ELR (cell line): ENCODE data around the gene USH1C.

ENCODE experiments used
- DNase-seq: peaks from one replicate; pipeline ENCODE4 v3.0.0-alpha.2; 2015; ENCODE audit warnings: low read depth

Gene USH1C

DNA sequence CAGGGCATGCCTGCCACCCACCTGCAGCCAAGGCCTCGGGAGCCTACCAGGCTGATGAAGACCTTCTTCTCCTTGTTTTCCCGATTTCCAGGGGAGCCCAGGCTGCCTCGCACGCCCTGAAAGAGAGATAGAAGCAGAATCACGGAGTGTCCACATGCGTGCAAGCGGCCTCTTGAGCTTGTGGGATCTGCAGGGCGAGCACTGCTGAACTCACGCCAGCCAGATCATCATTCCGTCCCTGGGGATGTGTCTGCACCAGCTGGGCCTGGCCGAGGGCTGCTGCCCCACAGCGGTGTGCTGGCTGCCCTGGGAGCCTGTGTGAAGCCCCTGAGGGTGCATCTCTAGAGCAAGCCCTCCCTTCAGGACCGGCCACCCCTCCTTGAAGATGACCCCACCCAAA, 17.9 kb downstream of the USH1C start:
- no peak for DNase-seq

DNA sequence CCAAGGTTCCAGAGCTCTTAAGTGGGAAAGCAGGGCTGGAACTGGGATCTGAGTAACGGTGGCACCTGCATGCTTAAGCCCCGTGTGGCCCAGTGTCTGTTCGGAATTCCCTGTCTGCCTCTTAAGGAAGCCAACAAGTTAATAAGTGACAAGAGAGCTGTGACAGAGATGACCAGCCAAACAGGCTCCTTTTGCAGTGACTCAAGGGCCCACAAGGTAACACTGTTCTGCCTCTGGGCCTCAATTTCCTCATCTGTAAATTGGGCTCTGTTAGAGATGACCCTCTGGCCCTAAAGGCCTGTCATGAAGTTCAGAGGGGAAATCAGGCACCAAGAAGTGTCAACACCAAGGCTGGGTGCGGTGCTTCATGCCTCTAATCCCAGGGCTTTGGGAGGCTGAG, 18.6 kb downstream of the USH1C start:
- no peak for DNase-seq

DNA sequence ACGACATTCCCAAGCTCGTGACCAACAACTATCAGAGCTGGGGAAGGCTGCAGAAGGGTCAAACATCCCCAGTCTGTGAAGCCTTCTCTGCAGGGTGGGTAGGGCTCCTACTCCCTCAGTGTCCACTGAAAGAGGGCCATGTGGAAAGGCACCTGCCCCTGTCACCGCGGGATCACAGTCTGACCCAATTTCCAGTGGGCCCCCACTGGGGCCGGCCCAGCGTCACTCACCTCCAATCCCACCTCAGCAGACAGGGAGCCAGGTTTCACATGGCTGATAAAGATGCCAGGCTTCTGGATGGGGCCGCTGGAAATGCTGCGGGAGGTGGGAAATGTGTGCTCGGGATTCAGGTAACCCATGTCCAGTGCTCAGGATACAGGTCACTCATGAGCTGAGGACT, 20.0 kb downstream of the USH1C start:
- no peak for DNase-seq

DNA sequence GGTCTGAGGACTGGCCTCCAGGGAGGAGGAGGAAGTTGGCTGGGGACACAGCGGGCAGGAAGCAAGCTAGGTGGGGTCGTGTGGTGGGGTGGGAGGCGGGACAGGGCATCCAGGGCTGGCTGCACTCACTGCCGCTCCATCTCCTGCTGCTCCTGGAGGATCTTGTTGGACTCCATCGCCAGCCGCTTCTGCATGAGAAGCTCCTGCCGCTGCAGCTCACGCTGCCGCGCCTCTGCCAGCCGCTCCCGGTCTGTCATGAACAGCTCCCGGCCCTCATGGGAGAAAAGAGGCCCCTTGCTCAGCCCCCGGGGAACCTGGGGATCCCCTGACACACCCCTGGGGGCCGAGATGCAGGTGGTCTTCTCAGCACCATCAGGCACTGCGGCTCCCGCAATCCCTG, 21.6 kb downstream of the USH1C start:
- no peak for DNase-seq

DNA sequence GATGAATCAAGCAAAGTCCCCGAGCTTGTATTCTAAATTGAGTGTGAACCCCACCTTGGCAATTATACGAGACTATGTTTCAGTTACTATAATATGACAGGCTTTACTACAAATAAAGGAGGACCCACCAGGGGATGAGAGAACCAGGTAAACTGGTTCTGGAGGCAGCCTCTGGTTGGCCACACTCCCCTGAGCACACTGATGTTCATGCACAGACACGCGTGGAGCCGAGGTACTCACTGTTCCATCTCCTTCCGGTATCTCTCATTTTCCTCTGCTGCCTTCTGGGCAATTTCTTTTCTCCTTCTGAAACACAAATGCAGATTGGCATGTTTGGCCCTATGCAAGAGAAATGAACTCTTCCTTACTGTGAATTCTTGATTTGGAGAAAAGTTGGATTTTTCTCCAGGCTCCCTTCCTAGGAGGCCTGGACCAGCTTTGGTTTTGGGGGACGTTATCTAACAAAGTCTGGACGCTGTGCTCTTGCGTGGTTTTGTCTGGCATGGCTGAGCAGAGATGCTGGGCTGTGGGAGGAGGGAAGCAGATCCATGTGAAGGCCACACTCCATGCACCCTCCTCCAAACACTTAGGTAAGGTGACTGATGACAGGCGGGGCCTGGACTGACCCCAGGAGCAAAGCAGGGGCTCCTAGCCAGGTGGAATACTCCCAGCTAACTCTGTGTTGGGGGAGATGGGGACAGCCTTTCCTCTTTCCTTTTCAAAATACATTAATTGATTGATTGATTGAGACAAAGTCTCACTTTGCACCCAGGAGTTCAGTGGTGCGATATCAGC, 22.9 kb downstream of the USH1C start:
- no peak for DNase-seq

DNA sequence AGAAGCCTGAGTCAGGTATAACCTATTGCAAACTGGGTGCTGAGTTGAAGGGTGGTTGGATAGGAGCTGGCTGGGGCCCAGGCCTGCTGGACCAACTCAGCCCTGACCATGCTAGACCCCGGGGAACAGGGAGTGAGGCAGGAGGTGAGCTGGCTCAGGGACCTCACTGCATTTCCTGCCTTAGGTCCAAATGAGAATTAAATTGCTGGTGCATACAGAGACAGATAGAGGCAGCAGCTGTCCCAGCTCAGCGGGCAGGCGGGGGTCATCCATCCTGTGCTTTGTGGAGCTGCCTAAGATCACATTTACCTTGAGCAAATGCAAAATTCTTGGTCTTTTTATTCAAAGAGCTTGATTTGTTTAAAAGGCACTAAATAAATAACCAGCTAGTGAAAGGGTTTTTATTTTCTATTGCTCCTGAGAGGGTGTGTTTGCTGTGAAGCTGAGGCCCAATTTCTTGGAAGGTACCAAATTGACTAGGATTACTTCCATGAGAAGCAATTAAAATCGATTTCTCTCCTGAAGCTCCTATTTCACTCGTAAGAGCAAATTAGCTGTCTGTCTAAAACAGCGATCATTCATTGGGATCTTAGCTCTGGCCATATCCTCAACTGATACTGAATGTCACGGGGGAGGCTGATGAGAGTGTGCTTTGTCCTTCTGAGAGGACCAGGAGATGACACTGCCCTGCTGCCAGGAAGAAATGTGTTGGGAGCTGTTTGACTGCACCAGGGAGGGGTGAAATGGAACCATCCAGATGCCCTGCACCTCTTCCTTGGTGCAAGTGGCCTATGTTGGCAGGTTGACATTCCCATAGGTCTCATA, 24.9 kb downstream of the USH1C start:
- DNase-seq: no peak

DNA sequence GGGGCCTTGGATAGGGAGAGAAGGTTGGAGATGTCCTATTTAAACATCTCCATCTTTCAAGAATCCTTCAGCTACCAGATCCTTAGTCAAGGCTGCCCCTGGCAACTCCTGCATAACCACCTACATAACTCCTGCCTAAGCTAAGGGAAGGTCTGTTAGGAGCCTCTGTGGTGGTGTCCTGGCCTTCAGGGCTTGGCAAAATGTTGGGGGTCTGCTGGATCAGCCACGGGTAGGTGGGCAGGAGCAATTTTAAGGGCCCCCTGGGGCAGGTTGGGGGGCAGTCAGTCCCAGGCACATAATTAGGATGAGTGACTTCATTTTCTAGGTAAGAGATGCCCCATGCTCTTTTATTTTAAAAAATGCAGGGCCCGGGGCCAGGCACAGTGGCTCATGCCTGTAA, 25.9 kb downstream of the USH1C start:
- DNase-seq: no peak

DNA sequence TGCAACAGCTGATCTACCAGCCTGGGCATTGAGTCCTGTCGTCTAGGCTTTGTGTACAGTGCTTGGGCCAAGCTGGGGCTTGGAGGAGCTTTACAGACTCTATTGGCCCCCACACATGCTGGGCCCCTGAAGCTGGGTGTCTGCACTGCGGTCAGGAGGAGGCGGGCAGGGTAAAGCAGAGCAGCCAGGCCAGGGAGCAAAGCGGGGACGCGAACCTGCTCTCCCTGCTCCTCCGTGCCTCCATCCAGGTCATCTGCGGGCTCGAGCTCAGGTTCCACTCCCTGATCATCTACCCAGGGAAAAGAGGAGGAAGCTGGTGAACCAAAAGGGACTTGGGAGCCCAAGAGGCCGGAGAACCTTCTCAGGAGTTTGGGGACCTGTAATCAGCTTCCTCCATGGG, 27.0 kb downstream of the USH1C start:
- DNase-seq: no peak

DNA sequence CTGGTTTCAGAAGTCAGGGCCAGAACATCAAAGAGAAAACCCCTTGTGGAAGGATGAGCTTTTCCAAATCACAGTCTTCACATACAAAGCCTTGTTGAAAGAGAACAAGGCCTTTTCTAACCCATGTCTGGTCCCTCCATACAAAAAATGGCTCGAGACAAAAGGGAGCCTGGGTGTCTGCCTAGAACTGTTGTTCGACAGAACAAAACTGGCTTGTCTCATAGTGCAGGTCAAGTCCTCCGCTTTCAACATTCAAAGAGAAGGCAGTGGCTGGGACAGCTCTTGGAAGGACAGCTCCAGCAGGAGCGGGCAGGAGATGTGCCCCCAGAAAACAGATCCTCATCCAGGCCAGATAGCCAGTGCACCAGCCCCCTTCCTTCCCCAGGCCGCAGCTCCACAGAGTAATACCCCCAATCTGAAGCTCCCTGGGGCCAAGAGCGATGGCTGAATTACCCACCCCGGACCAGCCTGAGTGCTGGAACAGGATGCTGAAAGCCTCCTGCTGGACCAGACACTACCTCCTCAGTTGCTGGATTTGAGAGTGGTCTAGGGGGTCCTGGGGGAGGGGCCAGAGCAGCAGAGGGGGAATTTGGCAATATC, 27.6 kb downstream of the USH1C start:
- DNase-seq: no peak

DNA sequence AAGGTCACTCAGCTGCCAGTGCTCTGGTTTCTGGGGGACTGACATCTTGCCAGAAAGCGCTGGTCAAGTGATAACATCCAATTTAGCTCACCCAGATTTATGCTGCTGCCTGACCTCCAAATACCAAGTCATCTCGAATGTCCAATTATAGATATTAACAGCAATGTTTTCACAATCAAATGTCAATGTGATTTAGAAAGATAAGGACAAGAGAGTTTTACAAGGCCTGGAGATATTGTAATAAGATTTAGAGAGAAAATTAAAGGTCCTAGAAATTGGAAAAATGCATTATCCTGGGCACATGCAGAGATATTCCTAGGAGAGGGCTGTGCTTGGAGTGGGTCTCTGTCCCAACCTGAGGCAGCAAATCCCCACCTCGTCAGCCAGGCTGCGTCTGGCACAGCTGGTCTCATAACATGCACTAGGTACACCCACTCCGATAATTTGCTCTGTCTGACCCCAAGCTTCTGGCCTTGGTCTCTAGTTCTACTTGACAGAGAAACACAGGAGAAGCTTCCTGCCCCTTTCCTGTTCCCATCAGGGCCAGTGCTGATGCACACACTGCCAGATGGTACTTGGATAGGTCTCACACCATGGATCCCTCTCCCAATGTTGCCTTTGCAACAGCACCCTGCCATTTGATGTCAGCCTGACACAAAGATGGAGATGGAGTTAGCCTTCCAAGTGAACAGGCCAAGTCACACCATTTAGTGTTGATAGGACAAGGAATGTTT, 28.6 kb downstream of the USH1C start:
- DNase-seq: no peak

DNA sequence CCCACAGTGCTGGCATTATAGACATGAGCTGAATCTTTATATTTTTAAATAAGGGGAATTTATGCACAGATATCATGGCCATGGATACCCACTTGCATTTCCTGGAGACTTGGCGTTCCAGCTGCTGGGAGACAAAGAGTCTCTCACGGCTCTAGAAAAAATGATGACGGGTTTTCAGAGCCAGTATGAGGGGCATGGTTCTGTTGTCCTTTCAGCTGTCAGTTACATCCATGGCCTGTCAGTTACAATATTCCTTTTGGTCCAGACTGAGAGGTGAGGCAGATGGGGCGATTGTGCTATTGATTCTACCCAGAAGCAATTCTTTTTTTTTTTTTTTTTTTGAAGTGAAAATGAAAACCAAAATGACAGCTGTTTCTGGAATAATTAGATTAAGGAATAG, 29.7 kb downstream of the USH1C start:
- no peak for DNase-seq

DNA sequence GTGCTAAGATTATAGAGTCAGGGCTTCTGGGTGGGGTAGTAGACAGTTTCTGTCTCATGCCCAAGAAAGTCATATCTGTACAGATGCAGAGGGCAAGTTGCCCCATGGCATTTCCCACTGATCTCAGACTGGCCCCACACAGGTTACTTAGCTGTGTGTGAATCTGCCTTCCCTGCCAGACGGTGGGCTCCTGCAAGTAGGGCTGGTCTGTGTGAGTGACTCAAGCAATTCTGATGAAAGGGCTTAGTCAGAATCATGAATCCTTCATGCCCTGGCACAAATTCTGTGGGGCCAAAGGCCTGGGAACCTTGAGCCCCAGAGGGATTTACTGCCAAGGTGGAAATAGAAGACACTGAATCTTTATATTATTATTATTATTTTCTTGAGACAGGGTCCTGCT, 30.4 kb downstream of the USH1C start:
- peak; percentile 41 for DNase-seq

DNA sequence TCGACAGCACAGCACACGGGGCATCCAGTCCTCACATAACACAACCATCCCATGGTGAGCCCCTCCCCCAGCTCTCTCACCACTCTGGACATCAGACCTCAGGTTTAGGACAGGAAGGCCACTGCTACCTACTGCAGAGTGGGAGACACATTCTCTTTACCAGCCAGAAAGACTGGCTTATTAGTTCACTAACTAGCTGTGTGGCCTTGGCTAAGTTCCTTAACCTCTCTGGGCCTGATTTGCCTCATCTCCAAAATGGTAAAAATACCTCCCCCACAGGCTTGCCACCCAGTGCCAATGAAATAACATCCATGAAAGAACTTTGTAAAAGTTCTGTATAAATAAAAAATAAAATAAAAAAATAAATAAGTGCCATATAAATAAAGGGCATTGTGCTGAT, 32.1 kb downstream of the USH1C start:
- no peak for DNase-seq

DNA sequence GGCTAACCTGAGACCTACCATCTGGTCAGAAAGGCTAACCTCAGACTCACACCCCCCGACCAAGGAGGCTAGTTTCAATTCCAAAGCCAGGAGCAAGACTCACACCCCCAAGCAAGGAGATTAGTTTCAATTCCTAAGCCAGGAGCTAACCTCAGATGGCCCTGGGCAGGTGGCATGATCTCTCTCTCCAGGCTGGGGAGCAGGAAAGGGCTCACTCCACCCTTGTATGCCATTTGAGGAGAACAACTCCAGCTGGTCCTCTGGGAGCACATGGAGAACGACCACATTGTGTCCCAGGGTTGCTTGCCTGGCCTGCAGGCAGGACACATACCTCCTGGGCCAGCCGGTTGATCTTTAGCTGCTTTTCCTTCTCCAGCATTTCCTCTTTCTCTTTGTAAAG, 32.6 kb downstream of the USH1C start:
- DNase-seq: no peak

DNA sequence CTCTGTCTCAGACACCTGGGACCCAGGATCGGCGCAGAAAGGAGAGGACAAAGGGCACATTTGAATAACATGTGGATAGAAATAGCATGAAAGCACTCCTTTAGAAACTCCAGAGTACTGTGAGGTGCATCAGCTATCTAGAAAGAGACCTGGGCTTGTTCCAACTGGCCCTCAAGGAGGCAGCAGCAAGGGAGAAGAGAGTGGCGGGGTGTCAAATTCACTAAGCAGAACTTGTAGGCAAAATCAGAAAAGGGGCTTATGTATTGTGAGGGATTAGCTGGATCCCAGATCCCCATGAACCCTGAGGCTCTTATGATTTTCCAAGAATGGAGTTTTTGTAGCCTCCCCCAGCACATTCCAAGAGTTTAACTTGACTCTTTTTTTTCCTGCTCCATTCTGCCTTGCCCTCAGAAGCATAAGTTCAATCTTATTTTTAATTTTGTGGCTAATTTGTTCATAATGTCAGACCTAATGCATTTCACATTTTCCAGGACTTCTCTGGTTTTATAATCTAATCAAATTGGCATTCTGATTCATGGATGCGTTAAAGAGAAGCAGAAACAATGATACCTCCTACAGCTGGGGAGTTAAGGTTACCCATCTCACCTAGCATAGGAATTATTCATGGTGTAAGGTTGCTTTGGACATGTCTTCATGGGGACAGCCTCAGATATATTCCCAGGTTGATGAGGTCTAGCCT, 33.6 kb downstream of the USH1C start:
- no peak for DNase-seq

DNA sequence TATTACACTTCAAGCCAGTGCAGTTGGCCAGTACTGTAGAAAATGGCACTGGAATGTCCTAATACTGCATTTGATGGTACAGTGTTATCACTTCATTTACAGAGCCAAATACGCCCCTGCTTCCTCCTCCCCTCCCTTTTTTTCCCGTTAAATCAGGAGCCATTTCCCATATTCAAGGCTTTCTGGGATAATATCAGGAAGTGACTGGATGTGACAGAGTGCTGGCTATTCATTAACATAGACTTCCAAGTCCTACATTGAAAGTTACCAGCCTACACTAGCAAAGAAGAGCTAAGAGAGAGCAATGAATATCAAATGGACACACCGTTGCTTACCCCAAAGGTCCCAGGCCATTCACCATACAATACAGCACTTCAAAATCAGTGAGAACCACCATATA, 35.4 kb downstream of the USH1C start:
- DNase-seq: no peak

DNA sequence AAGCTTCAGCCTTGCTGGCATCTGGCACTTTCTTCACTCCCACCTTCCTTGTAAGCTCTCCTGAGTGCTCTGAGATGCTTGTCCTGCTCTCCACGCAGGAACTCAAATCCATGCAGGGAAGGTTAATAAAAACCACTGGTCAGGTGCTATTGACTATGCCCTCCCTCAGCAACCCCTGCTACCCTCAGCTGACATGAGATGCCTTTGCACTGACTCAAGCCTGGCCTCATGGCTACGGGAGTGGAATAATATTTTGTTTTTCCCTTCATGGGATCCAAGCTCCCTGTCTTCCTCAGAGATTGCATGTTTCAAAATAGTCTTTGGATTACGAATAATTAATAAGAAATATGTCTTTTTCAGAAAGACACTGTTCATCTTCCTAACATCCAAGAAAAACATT, 35.9 kb downstream of the USH1C start:
- DNase-seq: peak; percentile 40

DNA sequence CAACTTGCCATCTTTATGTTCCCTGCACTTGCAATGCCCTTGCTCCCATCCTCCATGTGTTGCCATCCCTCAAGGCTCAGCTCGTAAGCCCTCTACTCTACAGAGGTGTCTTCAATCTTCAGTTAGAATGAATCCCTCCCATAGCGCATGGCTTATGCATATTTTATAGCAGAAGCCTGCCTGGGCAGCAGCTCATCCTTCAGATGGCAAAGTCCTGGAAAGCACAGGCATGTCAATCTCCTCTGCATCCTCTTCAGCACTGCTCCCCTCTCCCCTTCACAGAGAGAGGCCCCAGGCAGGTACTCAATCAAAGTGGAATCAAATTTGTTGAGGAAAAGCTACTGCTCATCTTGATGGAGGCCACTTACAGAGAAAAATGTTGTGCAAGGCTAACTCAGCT, 36.4 kb downstream of the USH1C start:
- DNase-seq: no peak

DNA sequence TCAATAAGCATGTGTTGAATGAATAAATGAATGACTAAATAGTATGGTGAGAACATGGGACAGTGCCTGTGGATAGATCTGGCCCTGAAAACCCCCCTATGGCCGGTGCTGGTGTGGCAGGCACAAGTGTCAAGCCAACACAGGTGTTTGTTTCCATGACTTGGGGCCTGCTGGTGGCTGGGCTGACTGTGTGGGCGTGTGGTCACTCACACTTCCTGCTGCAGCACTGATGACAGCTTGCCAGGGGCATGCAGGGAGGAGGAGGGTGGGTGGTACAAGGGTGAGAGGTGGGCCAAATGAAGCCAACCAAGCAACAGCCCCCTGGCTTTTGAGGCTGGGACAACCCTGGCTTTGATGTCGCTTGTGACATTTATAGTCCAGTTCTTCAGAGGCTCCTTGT, 37.3 kb downstream of the USH1C start:
- DNase-seq: no peak

DNA sequence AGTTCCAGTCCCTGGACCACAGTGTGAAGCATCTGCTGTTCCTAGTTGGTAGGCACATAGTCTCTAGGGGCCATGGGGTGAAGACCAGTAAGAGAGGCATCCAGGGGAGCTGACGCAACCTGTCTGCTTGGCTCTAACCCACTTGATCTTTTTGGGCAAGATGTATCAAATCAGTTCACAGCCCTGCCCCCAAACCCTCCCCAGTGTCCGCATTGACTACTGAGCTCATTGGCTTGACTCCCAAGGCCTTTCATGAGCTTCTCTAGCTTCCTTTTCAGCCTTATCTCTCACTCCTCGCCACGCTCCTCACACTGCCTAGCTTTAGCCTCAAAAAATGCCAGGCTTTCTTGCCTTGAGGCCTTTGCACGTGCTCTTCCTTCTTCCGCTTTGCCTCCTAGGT, 37.9 kb downstream of the USH1C start:
- no peak for DNase-seq

DNA sequence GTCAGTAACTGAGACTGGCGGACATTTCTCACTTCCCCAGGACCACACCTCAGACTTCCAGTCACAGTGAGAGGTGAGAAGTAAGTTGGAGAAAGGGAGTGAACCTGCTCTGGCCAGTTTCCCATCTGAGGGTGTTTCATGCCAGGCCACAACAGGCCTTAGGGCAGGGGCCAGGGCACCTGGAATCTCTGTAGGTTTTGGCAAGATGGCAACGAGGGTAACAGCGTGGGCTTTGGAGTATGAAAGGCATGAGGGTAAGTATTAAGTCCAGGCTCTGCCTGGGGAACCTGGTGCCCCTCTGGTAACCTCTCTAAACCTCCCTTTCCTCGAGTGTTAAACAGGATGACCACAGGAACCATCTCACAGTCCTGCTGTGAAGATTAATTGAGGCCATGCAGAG, 39.1 kb downstream of the USH1C start:
- no peak for DNase-seq
